HEK293T (cell line): Measurements from ENCODE around the gene YKT6.
A peak's percentile ranks its signal among the peaks of the same experiment; 100 is the strongest.

Experiments used
- CTCF ChIA-PET: fragments of 350-600 bp; formaldehyde crosslinking; extraction: SDS; loops from one replicate; lab custom pipeline; 2021; ENCODE audit warnings: antibody characterized with exemption, inconsistent platforms; lab: Yijun Ruan, JAX
- POLR2A ChIA-PET: fragments of 350-600 bp; formaldehyde crosslinking; extraction: SDS; loops from one replicate; lab custom pipeline; 2020; ENCODE audit warnings: antibody characterized with exemption, inconsistent platforms; lab: Yijun Ruan, JAX
- DNase-seq: peaks from one replicate; pipeline ENCODE4 v3.0.0; 2012; ENCODE audit warnings: mixed read lengths; ENCODE audit errors: extremely low spot score
- ARNT ChIP-seq: fragments of 450-650 bp; IDR thresholded peaks from 2 replicates; pipeline ENCODE4 v1.6.1; 2017; ENCODE audit warnings: mild to moderate bottlenecking
- BHLHE40 ChIP-seq: fragments of 450-650 bp; IDR thresholded peaks from 2 replicates; pipeline ENCODE4 v1.6.1; 2016; ENCODE audit warnings: mild to moderate bottlenecking, moderate library complexity, borderline replicate concordance
- CTBP1 ChIP-seq: fragments of 450-650 bp; IDR thresholded peaks from 2 replicates; pipeline ENCODE4 v1.6.1; 2016; ENCODE audit warnings: borderline replicate concordance
- ELF4 ChIP-seq: fragments of 450-650 bp; IDR thresholded peaks from 2 replicates; pipeline ENCODE4 v1.6.1; 2017; ENCODE audit warnings: antibody characterized with exemption
- FOXA1 ChIP-seq: fragments of 450-650 bp; IDR thresholded peaks from 2 replicates; pipeline ENCODE4 v1.6.1; 2016; ENCODE audit warnings: mild to moderate bottlenecking
- FOXK2 ChIP-seq: fragments of 450-650 bp; IDR thresholded peaks from 2 replicates; pipeline ENCODE4 v1.6.1; 2016; ENCODE audit warnings: mild to moderate bottlenecking
- FOXM1 ChIP-seq: fragments of 450-650 bp; IDR thresholded peaks from 2 replicates; pipeline ENCODE4 v1.6.1; 2017; ENCODE audit warnings: mild to moderate bottlenecking, borderline replicate concordance
- HDGF ChIP-seq: fragments of 450-650 bp; IDR thresholded peaks from 2 replicates; pipeline ENCODE4 v1.6.1; 2017; ENCODE audit warnings: antibody characterized with exemption, borderline replicate concordance
- L3MBTL2 ChIP-seq: fragments of 450-650 bp; conservative IDR thresholded peaks from 2 replicates; pipeline ENCODE4 v1.6.1; 2016; ENCODE audit warnings: mild to moderate bottlenecking
- LEF1 ChIP-seq: fragments of 450-650 bp; IDR thresholded peaks from 2 replicates; pipeline ENCODE4 v1.6.1; 2017; ENCODE audit warnings: mild to moderate bottlenecking, borderline replicate concordance
- NFRKB ChIP-seq: fragments of 450-650 bp; IDR thresholded peaks from 2 replicates; pipeline ENCODE4 v1.6.1; 2016; ENCODE audit warnings: mild to moderate bottlenecking, moderate library complexity
- PKNOX1 ChIP-seq: fragments of 450-650 bp; IDR thresholded peaks from 2 replicates; pipeline ENCODE4 v1.6.1; 2016
- SP1 ChIP-seq: fragments of 450-650 bp; IDR thresholded peaks from 2 replicates; pipeline ENCODE4 v1.6.1; 2017
- SUZ12 ChIP-seq: fragments of 450-650 bp; IDR thresholded peaks from 2 replicates; pipeline ENCODE4 v1.6.1; 2016; ENCODE audit warnings: mild to moderate bottlenecking
- TARDBP ChIP-seq: fragments of 450-650 bp; IDR thresholded peaks from 2 replicates; pipeline ENCODE4 v1.6.1; 2016
- ZNF384 ChIP-seq: fragments of 450-650 bp; IDR thresholded peaks from 2 replicates; pipeline ENCODE4 v1.6.1; 2016

The YKT6 gene

GRCh38 chr7:44238116-44238695, 37.4 kb downstream of the YKT6 start:
- CTCF ChIA-PET, result no interaction called here
- TF ChIP-seq LEF1 (no peak), SP1 (no peak), NFRKB (no peak), HDGF (no peak), CTBP1 (no peak), L3MBTL2 (no peak), BHLHE40 (no peak), FOXK2 (no peak), FOXM1 (no peak), ZNF384 (no peak), ELF4 (no peak), SUZ12 (no peak), PKNOX1 (no peak), FOXA1 (no peak), TARDBP (no peak), ARNT (no peak)
- POLR2A ChIA-PET, result no interaction called here
- no peak for DNase-seq

GRCh38 chr7:44239361-44239760, 38.6 kb downstream of the YKT6 start:
- ChIA-PET CTCF (no interaction called here), POLR2A (no interaction called here)
- DNase-seq, result no peak
- TF ChIP-seq SUZ12, result no peak
- no peak for TF ChIP-seq ZNF384
- TF ChIP-seq FOXM1, result no peak

- TF ChIP-seq CTBP1 (no peak), HDGF (no peak), L3MBTL2 (no peak), FOXM1 (no peak), ELF4 (no peak), FOXA1 (no peak)
Measured at GRCh38 chr7:44240376-44240775, 39.6 kb downstream of the YKT6 start.

GRCh38 chr7:44240983-44241510, 40.3 kb downstream of the YKT6 start:
- DNase-seq, result peak; percentile 89
- ChIA-PET POLR2A (interaction anchor here (0.7 to 1.2 kb wide), 2 partner anchors 325 to 333 kb away, joined by 3 read pairs; partner anchors contain the start of gene DDX56), CTCF (interaction anchor here (0.6 to 1.5 kb wide), 14 partner anchors 10 to 327 kb away, joined by 3 to 5 read pairs (median 4); no protein-coding TSS in a partner anchor)
- TF ChIP-seq SUZ12 (no peak), SP1 (no peak), PKNOX1 (no peak), ELF4 (no peak)

More at GRCh38 chr7:44240376-44240775, 39.6 kb downstream of the YKT6 start:
- ChIA-PET CTCF (interaction anchor here (0.6 to 1.5 kb wide), 14 partner anchors 11 to 327 kb away, joined by 3 to 5 read pairs (median 4); no protein-coding TSS in a partner anchor), POLR2A (interaction anchor here (0.7 kb wide), 1 partner anchor 325 kb away, joined by 3 read pairs; no protein-coding TSS in a partner anchor)
- no peak for DNase-seq

- no peak for TF ChIP-seq CTBP1
- TF ChIP-seq HDGF, result no peak
- no peak for TF ChIP-seq LEF1
- no peak for TF ChIP-seq FOXK2
- no peak for TF ChIP-seq SP1
- no peak for TF ChIP-seq FOXA1
- no peak for TF ChIP-seq TARDBP
- no peak for TF ChIP-seq FOXM1
- TF ChIP-seq PKNOX1, result no peak
- TF ChIP-seq BHLHE40, result no peak
- no peak for TF ChIP-seq NFRKB
- no peak for TF ChIP-seq L3MBTL2
- TF ChIP-seq ZNF384, result no peak
- no peak for TF ChIP-seq SUZ12
- TF ChIP-seq ELF4, result no peak
- no peak for TF ChIP-seq ARNT
- ChIA-PET CTCF (no interaction called here), POLR2A (interaction anchor here (1.2 kb wide), 1 partner anchor 332 kb away, joined by 3 read pairs; the partner anchor contains the start of gene DDX56)
- no peak for DNase-seq
Measured at GRCh38 chr7:44242091-44242490, 41.3 kb downstream of the YKT6 start.

GRCh38 chr7:44244282-44244681, 43.5 kb downstream of the YKT6 start:
- ChIA-PET POLR2A (no interaction called here), CTCF (interaction anchor here (1.0 kb wide), 1 partner anchor 23 kb away, joined by 3 read pairs; no protein-coding TSS in a partner anchor)
- TF ChIP-seq FOXK2, result no peak
- TF ChIP-seq PKNOX1, result no peak
- no peak for TF ChIP-seq CTBP1
- no peak for TF ChIP-seq ELF4
- TF ChIP-seq SP1, result no peak
- TF ChIP-seq ZNF384, result no peak
- TF ChIP-seq FOXM1, result no peak
- DNase-seq, result peak; percentile 47
